Measurements from ENCODE around the gene FLCN. TPM values are rescaled to one million over a fixed set of nuclear protein-coding genes. Genes with fewer than 3 reads are reported as not detected.

FLCN gene
- total and polyA plus RNA-seq, 2 of the 13 experiments (the other 11 are each of a cell fraction or from before 2014, with no cell fraction given) = 16.6 to 24.9 TPM

GRCh38 chr17:17206124-17206912 is 30.6 kb downstream of the FLCN start, which contains the start of gene PLD6 (continued):
- TF ChIP-seq NPAS2 (CRISPR knock-in tag; IDR thresholded peaks at IDR 0.05; ENCODE audit: borderline replicate concordance) = peak; percentile 99
- peak; percentile 98 for TF ChIP-seq ZNF761 (CRISPR knock-in tag; conservative IDR thresholded peaks at IDR 0.05)
- TF ChIP-seq DRAP1 (CRISPR knock-in tag; IDR thresholded peaks at IDR 0.05) = no peak
- no peak for TF ChIP-seq KAT2B (IDR thresholded peaks at IDR 0.05; ENCODE audit: borderline replicate concordance, low read depth, low read length)
- TF ChIP-seq ZXDC (CRISPR knock-in tag; IDR thresholded peaks at IDR 0.05) = peak; percentile 82; the same call in 1 of the 2 replicates
- TF ChIP-seq ZNF646 (CRISPR knock-in tag; IDR thresholded peaks at IDR 0.05) = peak; percentile 51; the same call in 1 of the 2 replicates
- peak; percentile 39 for TF ChIP-seq GATAD2A (CRISPR knock-in tag; IDR thresholded peaks at IDR 0.05)
- TF ChIP-seq MXD3 (CRISPR knock-in tag; IDR thresholded peaks at IDR 0.05) = peak; percentile 94
- TF ChIP-seq FOSL2 (CRISPR knock-in tag; IDR thresholded peaks at IDR 0.05) = 0 out of 2 replicates have a peak, but pooled peaks have one; percentile 14
- TF ChIP-seq ATRX (CRISPR knock-in tag; IDR thresholded peaks at IDR 0.05; ENCODE audit: borderline replicate concordance) = no peak
- peak; percentile 76; the same call in 1 of the 2 replicates for TF ChIP-seq ZNF142 (CRISPR knock-in tag; IDR thresholded peaks at IDR 0.05)
